GM12892 (cell line): ENCODE measurements around the gene CYP2F1. TPM values are rescaled to one million over a fixed set of nuclear protein-coding genes. Genes with fewer than 3 reads are reported as not detected.
"Not testable (repeated sequence)": the region's sequence is repeated elsewhere in the genome, so short reads cannot be mapped to it uniquely, and the experiment has no call there.

Experiments
- DNase-seq: peaks from one replicate; pipeline ENCODE4 v3.0.0; 2011; ENCODE audit not compliant: insufficient read length
- FAIRE-seq: peaks from 2 replicates; lab custom pipeline; 2011; peaks lifted over from hg19 to GRCh38; lab: Jason Lieb, UNC
- POLR2A ChIP-seq: IDR thresholded peaks from 2 replicates; pipeline ENCODE4 v1.6.1; 2011; ENCODE audit warnings: low read depth, low read length, control low read depth
- POLR2AphosphoS5 ChIP-seq: IDR thresholded peaks from 2 replicates; pipeline ENCODE4 v1.6.1; 2011; ENCODE audit warnings: low read depth, low read length, control low read depth
- TAF1 ChIP-seq: IDR thresholded peaks from 2 replicates; pipeline ENCODE4 v1.6.1; 2011; ENCODE audit warnings: low read depth, mild to moderate bottlenecking, control low read depth, low read length, borderline replicate concordance
- polyA plus RNA-seq: library from polyadenylated mRNA; unstranded; fragments of >200 nt; gene quantifications from one replicate; pipeline ENCODE4 v1.2.1, GENCODE V29; 2012; ENCODE audit warnings: missing spikeins, inconsistent platforms; ENCODE audit not compliant: missing spikeins

CYP2F1 gene
- not detected for polyA plus RNA-seq

GRCh38 chr19:41114132-41114531 lies at the start of gene CYP2F1:
Gene CYP2F1 (plus strand): TSS chr19:41114432. CDS start chr19:41116189, 1,757 bp downstream.
- DNase-seq (no peak), FAIRE-seq (no peak)
- TF ChIP-seq TAF1 (no peak), POLR2AphosphoS5 (no peak), POLR2A (no peak)

- TF ChIP-seq POLR2AphosphoS5 (no peak), TAF1 (no peak), POLR2A (no peak)
- FAIRE-seq (no peak), DNase-seq (no peak)
Observed at GRCh38 chr19:41064974-41065569, 49.2 kb upstream of the CYP2F1 start.

- FAIRE-seq = no peak
- TF ChIP-seq POLR2A = no peak
- no peak for TF ChIP-seq POLR2AphosphoS5
- no peak for TF ChIP-seq TAF1
- DNase-seq = no peak
Observed at GRCh38 chr19:41076286-41076685, 37.9 kb upstream of the CYP2F1 start.

- no peak for TF ChIP-seq POLR2A
- no peak for TF ChIP-seq TAF1
- no peak for TF ChIP-seq POLR2AphosphoS5
- no peak for DNase-seq
- FAIRE-seq = no peak
Observed at GRCh38 chr19:41083516-41083915, 30.7 kb upstream of the CYP2F1 start.

GRCh38 chr19:41085748-41086415 lies 28.4 kb upstream of the CYP2F1 start:
- no peak for DNase-seq
- TF ChIP-seq TAF1 (no peak), POLR2AphosphoS5 (no peak), POLR2A (no peak)
- no peak for FAIRE-seq

- DNase-seq (no peak), FAIRE-seq (no peak)
- TF ChIP-seq TAF1 (no peak), POLR2AphosphoS5 (no peak), POLR2A (no peak)
Observed at GRCh38 chr19:41088151-41088550, 26.1 kb upstream of the CYP2F1 start, which contains the start of gene CYP2A13. Gene CYP2A13 (plus strand): TSS chr19:41088451. CDS start chr19:41088472, 21 bp downstream.

- DNase-seq (no peak), FAIRE-seq (no peak)
- TF ChIP-seq POLR2A = no peak
- TF ChIP-seq POLR2AphosphoS5 = no peak
Observed at GRCh38 chr19:41089959-41090358, 24.3 kb upstream of the CYP2F1 start.

GRCh38 chr19:41095703-41096102 lies 18.5 kb upstream of the CYP2F1 start:
- DNase-seq (no peak), FAIRE-seq (no peak)
- TF ChIP-seq POLR2AphosphoS5 (no peak), TAF1 (no peak), POLR2A (no peak)

- no peak for DNase-seq
Observed at GRCh38 chr19:41096353-41096752, 17.9 kb upstream of the CYP2F1 start.

GRCh38 chr19:41097302-41097701 lies 16.9 kb upstream of the CYP2F1 start:
- no peak for DNase-seq
- no peak for TF ChIP-seq TAF1
- no peak for TF ChIP-seq POLR2A
- no peak for TF ChIP-seq POLR2AphosphoS5
- FAIRE-seq = no peak

More at GRCh38 chr19:41096353-41096752, 17.9 kb upstream of the CYP2F1 start:
- no peak for FAIRE-seq
- no peak for TF ChIP-seq POLR2A
- no peak for TF ChIP-seq TAF1
- no peak for TF ChIP-seq POLR2AphosphoS5

- TF ChIP-seq POLR2AphosphoS5 = no peak
- no peak for TF ChIP-seq POLR2A
- TF ChIP-seq TAF1 = no peak
- FAIRE-seq = no peak
- DNase-seq = no peak
Observed at GRCh38 chr19:41098762-41099161, 15.5 kb upstream of the CYP2F1 start.

- FAIRE-seq, DNase-seq: not testable (repeated sequence)
Observed at GRCh38 chr19:41102210-41102609, 12.0 kb upstream of the CYP2F1 start.

- no peak for TF ChIP-seq POLR2AphosphoS5
- DNase-seq = no peak
- FAIRE-seq = no peak
Observed at GRCh38 chr19:41106177-41106576, 8.1 kb upstream of the CYP2F1 start.
